ENCODE measurements around the gene GP2. TPM values are rescaled to one million over a fixed set of nuclear protein-coding genes. Genes with fewer than 3 reads are reported as not detected.

The GP2 gene
- total RNA-seq, result not detected

GRCh38 chr16:20327444-20328041 is at the start of gene GP2:
TSS of gene GP2 (minus strand) at chr16:20327513. CDS start at chr16:20326431, 1,082 bp downstream.
- intact Hi-C loops (cut with DNase I), result no loop called here

DNA sequence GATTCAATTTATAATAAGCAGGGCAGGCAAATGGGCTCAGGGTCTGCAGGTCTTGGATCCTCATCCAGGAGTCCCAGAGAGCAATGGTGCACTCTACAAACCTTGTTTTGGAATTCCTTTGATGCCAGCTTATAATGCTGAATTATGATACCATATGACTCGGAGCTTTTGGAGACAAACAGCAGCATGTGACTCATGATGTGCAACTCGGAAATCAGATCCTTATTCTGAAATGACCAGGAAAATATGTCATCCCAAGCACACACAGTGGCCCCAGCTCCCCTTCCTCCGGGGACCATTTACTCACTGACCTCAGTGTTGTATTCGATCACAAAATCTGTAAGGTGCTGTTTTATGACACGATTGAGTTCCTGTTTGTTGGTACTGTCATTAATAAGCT is 45.4 kb upstream of the GP2 start:
- H3K27ac ChIP-seq, result no peak overlapping the region
- no peaks in the 10 kb centered on the region for H3K9me3 ChIP-seq
- H3K4me3 ChIP-seq, result no peak overlapping the region
- no peaks in the 10 kb centered on the region for H3K36me3 ChIP-seq
- no peak for DNase-seq (ENCODE audit: extremely low spot score in 2 of 2)
- no peaks in the 10 kb centered on the region for H3K4me1 ChIP-seq
- no peak for TF ChIP-seq POLR2A (IDR thresholded peaks at IDR 0.05)
- TF ChIP-seq, protein P1, sequence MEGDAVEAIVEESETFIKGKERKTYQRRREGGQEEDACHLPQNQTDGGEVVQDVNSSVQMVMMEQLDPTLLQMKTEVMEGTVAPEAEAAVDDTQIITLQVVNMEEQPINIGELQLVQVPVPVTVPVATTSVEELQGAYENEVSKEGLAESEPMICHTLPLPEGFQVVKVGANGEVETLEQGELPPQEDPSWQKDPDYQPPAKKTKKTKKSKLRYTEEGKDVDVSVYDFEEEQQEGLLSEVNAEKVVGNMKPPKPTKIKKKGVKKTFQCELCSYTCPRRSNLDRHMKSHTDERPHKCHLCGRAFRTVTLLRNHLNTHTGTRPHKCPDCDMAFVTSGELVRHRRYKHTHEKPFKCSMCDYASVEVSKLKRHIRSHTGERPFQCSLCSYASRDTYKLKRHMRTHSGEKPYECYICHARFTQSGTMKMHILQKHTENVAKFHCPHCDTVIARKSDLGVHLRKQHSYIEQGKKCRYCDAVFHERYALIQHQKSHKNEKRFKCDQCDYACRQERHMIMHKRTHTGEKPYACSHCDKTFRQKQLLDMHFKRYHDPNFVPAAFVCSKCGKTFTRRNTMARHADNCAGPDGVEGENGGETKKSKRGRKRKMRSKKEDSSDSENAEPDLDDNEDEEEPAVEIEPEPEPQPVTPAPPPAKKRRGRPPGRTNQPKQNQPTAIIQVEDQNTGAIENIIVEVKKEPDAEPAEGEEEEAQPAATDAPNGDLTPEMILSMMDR (IDR thresholded peaks at IDR 0.05), result no peak
- no peak for TF ChIP-seq POLR2AphosphoS5 (IDR thresholded peaks at IDR 0.05; ENCODE audit: insufficient read depth in 1 of 2, low read depth in 1 of 2)
- H3K27me3 ChIP-seq, result no peaks in the 10 kb centered on the region
- intact Hi-C loops (cut with DNase I), result no loop called here

More at GRCh38 chr16:20327444-20328041, at the start of gene GP2:
- no peaks in the 10 kb centered on the region for H3K27me3 ChIP-seq
- H3K4me1 ChIP-seq, result no peaks in the 10 kb centered on the region
- H3K4me3 ChIP-seq, result no peak within 1 kb of the TSS
- H3K9me3 ChIP-seq, result no peaks in the 10 kb centered on the region
- H3K27ac ChIP-seq, result no peak within 1 kb of the TSS
- TF ChIP-seq POLR2AphosphoS5 (IDR thresholded peaks at IDR 0.05; ENCODE audit: insufficient read depth in 1 of 2, low read depth in 1 of 2) (no peak), POLR2A (IDR thresholded peaks at IDR 0.05) (no peak)
- TF ChIP-seq, protein P1 (IDR thresholded peaks at IDR 0.05), result no peak
- H3K36me3 ChIP-seq, result no peaks in the 10 kb centered on the region
- no peak for DNase-seq (ENCODE audit: extremely low spot score in 2 of 2)

DNA sequence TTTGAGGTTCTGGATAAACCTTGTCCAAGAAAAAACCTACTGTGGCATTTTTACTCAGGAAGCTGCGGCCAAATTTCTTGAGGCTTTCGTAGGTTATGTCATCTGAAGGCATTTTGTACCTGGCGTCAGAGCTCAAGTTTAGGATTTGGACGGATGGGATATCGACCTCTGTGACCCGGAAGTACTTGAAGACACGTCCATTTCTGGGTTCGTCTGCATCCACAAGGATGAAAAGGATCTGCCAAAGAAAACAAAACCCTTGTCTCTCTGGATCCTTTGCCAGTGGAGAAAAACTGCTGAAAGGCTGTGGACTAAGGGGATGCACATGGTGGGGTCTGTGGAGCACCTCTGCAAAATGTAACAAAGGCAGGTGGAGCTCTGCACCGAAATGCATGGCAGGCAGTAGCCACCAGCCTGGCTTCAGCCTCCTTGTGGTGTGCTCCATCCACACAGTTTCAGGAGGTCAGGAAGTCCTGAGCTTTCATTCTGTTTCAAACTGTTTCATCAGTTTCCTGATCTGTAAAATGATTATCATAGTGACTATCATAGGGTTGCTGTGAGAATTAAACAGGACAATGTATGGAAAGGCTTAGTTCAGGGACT is 42.2 kb upstream of the GP2 start:
- Histone ChIP-seq H3K27me3 (no peaks in the 10 kb centered on the region), H3K4me3 (no peak overlapping the region), H3K36me3 (no peaks in the 10 kb centered on the region), H3K4me1 (no peaks in the 10 kb centered on the region), H3K9me3 (no peaks in the 10 kb centered on the region), H3K27ac (no peak overlapping the region)
- TF ChIP-seq, protein P1 (IDR thresholded peaks at IDR 0.05), result no peak
- TF ChIP-seq POLR2A (IDR thresholded peaks at IDR 0.05) (no peak), POLR2AphosphoS5 (IDR thresholded peaks at IDR 0.05; ENCODE audit: insufficient read depth in 1 of 2, low read depth in 1 of 2) (no peak)
- DNase-seq (ENCODE audit: extremely low spot score in 2 of 2), result no peak
- intact Hi-C loops (cut with DNase I), result no loop called here

DNA sequence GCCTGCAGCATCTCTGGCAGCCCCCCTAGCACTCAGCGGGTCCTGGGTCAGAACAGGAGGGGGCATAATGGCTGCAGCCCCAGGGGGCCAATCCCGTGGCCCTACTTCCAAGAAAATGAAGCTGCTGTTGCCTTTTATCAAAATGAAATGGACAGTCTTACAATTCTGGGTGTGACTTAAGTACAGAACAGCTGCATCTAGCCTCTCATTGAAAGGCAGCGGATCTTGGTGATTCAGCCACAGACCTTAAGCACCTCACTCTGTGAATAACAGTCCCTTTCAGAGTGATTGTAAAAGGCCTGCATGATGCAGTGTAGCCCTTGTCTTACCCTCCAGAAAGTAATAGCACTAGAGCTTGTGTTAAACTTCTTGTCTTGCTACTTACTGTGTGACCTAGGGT is 36.7 kb upstream of the GP2 start:
- Histone ChIP-seq H3K27ac (no peak overlapping the region), H3K27me3 (no peaks in the 10 kb centered on the region), H3K4me1 (no peaks in the 10 kb centered on the region), H3K9me3 (no peaks in the 10 kb centered on the region), H3K4me3 (no peak overlapping the region), H3K36me3 (no peaks in the 10 kb centered on the region)
- intact Hi-C loops (cut with DNase I), result no loop called here
- DNase-seq (ENCODE audit: extremely low spot score in 2 of 2), result no peak
- TF ChIP-seq POLR2A (IDR thresholded peaks at IDR 0.05) (no peak), POLR2AphosphoS5 (IDR thresholded peaks at IDR 0.05; ENCODE audit: insufficient read depth in 1 of 2, low read depth in 1 of 2) (no peak)
- TF ChIP-seq, protein P1 (IDR thresholded peaks at IDR 0.05), result no peak

- intact Hi-C loops (cut with DNase I), result no loop called here
- no peaks in the 10 kb centered on the region for H3K9me3 ChIP-seq
- no peak for DNase-seq (ENCODE audit: extremely low spot score in 2 of 2)
- no peak overlapping the region for H3K27ac ChIP-seq
- H3K4me1 ChIP-seq, result no peaks in the 10 kb centered on the region
- H3K4me3 ChIP-seq, result no peak overlapping the region
- TF ChIP-seq, protein P1 (IDR thresholded peaks at IDR 0.05), result no peak
- no peak for TF ChIP-seq POLR2AphosphoS5 (IDR thresholded peaks at IDR 0.05; ENCODE audit: insufficient read depth in 1 of 2, low read depth in 1 of 2)
- no peak for TF ChIP-seq POLR2A (IDR thresholded peaks at IDR 0.05)
- no peaks in the 10 kb centered on the region for H3K27me3 ChIP-seq
- H3K36me3 ChIP-seq, result no peaks in the 10 kb centered on the region
Observed at GRCh38 chr16:20363191-20363590, 35.9 kb upstream of the GP2 start.
